CD4-positive, alpha-beta T cell treated with Interleukin-2 at 100 ng/mL for 4 hours (primary cell): ENCODE results near the gene MYL12B.

ENCODE experiments used
- DNase-seq: peaks from one replicate; pipeline ENCODE4 v3.0.0-alpha.2; 2020; ENCODE audit warnings: low spot score

MYL12B gene

DNA sequence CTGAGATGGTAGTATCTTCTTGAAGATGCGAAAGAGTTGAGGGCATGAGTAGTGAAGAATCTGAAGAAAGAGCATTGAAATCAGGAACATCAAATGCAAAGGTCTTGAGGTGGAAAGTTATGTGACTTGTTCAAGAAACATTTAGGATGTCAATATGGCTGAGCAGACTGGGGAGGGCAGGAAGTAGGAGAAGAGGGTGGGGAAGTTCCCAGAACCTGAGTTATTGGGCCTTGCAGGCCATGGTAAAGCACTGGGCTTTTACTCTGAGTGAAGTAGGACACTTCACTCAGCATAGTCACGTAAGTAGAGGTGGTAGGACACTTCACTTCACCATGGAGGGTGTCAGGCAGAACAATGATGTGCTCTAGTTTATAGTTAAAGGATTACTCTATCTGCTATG lies 26.1 kb upstream of the MYL12B start:
- DNase-seq: no peak

DNA sequence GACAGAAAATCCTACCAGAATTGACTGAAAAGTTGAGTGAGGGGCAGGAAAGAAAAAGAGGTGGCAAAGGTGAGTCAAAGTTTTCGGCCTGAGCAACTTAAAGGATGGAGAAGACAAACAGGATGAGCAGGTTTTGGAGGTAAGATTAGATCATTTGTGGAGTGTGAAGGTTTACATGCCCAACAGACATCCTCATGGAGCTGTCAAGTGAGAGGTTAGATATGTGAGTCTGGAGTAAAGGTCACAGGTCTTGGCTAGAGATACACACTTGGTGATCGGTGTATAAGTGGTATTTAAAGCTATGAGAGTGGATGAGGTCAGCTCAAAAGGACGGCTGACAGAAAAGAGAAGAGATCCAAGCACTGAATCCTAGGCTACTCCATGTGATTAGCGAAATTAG lies 25.5 kb upstream of the MYL12B start:
- DNase-seq: no peak

DNA sequence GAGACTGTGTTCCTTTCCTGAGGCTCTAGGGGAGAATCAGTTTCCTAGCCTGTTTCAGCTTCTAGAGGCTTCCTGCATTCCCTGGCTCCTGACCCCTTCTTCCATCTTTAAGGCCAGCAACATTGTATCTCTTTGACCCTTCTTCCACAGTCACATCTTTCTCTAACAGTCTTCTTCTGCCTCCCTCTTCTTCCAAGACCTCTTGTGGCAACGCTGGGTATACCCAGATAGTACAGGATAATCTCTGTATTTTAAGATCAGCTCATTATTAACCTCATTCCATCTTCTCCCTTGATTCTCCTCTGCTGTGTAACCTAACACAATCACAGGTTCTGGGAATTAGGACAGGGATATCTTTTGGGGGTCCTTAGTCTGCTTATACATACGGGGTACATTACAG lies 23.2 kb upstream of the MYL12B start:
- DNase-seq: no peak

DNA sequence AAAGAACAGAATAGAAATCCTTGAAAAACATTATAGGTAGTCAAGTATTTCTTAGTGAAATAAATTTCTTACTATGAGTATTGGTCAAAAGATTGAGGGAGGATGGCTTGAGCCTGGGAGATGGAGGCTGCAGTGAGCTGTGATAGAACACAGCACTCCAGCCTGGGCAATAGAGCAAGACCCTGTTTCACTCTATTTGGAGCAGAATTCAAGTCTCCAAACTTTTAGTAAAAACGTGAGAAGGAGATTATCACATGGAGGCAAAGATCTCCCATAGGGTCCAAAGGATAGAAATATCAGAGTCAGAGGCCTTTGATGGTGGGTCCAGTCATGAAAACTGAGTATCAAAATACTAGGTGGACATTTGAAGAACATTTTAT lies 16.8 kb upstream of the MYL12B start:
- DNase-seq: no peak

DNA sequence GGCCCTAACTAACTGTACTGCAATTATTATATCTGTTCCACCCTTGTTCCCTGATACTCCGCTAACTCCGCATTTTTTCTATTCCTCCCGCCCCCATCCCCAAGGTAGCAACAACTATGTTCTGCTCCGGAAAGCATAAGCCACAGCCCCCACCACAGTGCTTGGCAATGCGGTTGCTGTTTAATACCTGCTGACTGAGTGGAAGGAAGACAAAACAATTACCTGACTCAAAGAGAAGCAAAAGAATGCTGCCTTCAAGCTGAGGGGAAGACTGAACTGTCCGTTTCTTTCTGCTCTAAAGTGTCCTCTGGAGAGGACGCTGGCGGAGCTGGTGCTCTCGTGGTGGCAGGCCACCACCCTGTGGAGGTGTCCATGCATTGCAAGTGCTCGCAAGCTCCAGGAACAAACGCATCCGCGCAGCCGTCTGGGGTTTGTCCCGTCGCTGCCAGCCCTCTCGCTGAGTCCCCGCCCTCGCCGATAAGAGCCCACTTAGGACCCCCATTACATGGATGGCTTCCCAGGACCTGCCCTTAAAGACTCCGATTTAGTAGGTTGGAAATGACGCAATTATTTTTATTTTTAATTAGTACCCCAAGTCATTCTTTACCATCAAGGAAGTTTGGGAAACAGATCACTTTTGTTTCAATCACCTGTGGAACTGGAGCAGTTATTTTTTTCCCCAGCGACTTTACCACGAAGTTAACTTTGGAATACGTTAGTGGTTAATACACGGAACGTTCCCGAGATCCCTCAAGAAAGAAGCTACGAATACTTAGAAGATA lies 15.9 kb upstream of the MYL12B start:
- peak; percentile 82 for DNase-seq

DNA sequence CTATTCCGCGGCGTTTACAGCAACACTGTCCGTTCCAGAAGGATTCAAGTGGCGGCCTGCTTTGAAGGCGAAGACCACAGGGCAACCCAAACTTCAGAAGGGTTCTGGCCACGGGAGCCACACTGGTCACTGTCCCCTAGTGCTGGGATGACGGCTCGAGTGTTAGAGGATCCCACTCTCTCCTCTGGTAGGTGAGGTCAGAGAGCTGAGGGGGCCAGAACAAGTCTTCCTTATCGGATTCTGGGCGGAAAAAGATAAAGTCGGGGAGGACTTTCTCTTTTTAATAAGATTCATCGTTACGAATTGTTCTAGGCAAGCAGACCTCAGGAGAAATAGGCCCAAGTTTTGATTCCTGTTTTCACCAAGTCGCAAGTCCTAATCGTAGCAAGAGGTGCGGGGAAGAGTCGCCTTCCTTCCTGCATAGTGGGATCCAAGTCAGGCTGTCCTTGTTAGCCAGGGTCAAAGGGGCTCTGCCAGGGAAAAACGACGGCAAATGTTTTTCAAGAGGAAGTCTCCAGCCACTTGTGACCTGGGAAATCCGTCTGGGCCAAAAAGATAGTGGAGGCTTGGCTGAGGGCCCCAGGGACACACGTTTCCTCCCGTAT lies 15.2 kb upstream of the MYL12B start:
- no peak for DNase-seq

DNA sequence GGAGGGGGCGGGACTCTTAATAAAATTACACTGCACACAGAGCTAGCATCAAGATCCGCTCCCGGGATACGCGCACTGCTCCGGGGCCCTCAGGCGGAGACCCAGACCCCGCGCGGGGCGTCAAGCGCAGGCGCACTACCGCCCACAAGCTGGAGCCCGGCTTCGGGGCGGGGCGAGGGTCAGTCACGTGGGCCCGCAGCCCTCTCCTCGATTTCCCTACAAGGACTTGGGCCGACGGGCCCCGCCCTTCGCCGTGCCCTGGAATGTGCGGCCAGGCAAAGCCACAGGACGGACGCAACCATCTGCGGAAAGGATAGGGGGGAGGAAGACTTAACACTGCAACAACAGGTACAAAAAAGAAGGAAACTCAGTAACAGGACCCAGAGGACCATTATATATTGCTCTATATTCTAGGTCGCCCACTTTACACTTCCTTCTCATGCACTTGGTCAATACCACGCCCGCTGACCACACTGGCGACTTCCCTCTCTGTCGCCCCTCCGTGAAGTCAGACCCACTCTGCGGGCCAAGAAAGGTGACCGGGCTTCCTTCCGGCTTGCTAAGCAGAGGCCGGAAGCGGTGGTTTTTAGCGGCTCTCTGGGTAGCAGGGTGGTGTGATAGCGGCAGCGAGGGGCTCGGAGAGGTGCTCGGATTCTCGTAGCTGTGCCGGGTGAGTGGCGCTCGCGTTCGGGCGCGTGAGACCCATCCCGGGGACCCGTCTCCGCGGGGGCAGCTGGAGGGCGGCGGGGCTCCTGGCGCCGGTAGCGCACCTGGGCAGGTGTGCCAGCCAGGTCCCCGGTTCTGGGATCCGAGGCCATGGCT lies 14.5 kb upstream of the MYL12B start, which contains the start of gene MYL12A:
Gene MYL12A (plus strand): TSS at position 562 of the 822 bp plus-strand sequence. CDS start 5,447 bp downstream, outside the sequence.
- peak; percentile 94 for DNase-seq

DNA sequence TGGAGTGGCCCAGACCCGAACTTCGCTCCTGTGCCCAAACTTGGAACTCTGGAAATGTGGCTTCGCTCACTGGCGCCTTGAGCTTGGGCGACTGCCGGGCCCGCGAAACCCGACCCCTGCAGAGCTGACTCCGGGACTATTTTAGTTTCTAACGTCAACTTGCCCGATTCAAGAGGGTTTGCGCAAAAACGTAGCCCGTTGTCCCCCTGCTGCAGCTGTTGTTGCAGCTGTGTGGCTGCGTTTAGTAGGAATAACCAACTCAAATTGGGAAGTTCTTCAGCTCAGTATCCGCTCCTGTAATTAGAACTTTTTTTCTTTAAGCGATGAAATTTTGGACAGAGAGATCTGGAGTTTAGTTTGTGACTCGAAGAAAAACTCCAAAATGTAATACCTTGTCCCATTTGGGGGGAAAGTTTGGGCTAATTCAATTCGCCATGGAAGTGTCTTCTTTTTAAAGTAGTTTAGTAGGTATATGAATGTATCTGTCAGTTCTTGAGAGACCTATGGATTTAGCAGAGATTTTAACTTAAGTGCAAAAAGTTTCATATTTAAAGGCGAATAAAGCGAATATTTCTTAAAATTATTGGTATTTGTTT lies 13.8 kb upstream of the MYL12B start:
- DNase-seq: no peak

DNA sequence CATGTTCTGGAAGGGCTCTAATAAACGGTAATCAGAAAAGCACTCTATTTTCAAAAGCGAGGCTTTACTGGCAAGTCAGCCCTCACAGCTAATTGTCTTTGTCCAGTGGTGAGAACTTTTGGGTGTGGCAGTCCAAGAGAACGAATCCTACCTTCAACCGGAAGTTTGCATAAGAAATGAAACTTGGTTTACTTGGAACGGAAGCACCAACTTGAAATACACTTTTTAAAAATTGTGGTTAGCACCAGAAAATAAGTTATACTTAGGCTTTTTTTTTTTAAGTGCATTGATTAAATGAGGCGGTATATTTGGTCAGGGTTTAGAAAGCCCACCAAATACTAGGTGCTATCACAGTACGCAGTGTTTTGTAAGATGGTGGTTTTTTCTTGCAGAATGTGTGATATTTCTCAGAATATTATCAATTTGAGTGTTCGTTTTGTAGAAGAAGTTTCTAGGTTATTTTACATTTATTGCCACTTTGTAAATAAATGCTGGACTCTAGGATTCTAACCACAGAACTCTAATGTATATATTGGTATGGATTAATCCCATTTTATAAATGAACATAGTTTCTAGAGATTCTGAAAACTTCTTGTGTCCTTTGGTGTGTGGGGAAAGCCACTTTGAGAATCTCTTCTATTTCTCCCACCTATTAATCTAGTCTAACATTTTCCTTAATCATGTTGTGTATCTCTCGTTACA lies 13.1 kb upstream of the MYL12B start:
- DNase-seq: peak; percentile 80

DNA sequence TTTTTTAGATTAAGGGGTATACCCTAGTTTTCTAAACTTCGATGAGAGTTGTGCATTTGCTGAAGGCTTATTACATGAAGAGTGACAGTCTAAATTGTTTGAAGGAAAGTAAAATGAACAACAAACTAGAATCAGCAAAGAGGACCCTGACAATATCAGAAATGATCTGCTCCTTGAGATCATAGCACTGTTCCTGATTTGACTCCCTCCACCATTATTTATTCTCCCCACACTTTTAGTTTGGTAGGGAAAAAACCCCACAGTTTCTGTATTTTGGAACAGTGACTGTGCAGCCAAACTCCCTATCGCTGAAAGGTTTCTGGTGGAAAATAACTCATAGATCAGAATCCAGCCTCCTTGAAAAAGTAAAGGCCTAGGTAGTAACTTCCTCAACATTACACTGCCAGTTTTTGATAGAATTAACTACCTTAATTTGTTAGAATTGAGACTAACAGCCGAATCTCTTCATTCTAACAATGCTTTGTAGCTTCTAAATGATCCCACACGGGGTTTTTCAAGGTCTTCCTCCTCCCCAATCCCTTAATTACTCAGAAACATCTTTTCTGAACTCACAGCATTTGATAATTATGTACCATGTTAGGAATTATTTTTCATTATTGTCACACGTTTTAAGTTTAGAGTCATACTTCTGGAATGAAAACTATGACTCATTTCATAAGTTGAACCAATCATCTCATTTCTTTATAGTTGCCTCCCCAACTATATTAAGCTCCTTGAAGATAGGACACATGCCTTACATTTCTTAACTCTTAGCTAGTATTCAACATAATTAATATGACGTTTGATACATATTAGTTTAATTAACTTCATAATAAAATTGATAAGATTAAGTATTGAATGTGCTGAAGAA lies 11.5 kb upstream of the MYL12B start:
- DNase-seq: peak; percentile 51

DNA sequence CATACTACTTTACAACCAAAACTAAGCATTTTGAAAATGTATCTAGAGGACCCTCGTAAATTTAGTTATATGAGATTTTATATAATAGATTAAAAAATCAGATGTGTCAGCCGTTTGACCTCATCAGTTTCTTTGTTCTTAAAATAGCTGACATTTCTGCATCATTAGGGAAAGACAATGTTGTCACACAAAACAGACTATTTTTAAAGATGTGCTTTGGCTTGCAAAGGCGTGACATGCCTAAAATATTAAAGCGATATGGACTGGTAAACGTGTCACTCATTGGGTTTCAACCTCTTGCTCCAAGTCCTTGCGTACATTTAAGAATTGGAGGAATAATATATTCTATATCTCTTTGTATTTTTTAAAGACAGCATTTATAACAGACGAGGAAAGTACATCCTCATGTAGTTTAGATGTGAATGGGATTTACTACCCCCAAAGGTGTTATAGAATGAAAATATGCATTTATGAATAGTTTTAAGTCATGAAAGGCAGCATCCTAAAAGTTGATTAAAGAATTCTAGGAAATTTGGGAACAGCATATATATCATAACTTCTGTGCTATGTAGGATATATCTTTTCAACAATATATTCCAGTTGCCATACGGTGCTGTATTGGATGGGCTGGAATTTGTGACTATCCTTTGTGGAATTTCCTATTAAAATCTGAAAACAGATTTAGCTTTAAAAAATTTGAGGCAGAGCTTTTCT lies 10.5 kb upstream of the MYL12B start:
- no peak for DNase-seq

DNA sequence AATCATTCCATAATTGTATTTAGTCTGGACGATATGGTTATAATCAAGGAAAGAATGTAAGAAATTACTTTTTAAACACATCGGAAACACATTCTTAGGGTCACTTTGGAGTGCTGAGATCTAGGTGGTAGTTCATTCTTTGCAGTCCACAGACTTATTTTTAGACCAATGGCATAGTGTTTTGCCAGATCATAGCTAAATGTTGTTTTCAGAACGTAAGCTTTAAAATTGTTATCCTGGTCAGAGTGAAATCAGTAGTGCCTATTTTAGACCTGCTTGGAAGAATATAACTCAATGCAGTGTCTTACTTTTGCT lies 10.0 kb upstream of the MYL12B start:
- no peak for DNase-seq

DNA sequence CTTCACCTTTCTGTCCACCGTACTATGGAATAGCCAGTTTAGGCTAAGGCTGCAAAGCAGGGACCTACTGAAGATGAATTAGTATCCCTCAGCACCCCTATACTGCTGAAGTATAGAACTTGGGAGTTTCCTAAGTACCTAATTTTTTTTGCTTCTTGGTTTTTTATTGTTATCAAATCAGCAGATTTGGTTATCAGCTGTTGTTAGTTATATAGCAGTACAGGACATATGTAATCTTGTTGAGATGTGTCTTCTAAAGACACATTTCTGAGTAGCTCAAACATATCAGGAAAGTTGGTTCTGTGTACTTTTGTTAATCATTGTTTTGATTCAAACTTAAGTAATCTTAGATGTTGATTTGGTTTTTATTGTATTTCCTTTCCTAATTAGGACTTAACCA lies 9.1 kb upstream of the MYL12B start:
- DNase-seq: no peak

DNA sequence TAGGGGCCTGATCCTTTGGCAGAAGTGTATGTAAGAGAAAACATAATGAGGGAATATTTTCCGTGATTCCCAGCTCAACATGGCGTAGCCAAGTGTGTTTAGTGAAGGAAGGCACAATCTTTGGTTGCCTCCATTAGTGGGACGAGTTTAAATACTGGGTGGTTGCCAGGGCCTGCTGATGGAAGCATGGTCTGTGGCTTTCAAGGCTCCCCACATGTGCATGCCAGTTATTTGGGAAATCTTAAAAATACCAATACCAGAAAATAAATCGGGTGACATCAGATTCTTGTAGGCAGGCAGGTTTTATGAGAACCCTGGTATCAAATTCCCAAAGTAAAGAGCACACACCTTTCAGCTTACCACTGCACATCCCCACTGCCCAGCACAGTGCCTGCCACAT lies 7.2 kb upstream of the MYL12B start:
- no peak for DNase-seq

DNA sequence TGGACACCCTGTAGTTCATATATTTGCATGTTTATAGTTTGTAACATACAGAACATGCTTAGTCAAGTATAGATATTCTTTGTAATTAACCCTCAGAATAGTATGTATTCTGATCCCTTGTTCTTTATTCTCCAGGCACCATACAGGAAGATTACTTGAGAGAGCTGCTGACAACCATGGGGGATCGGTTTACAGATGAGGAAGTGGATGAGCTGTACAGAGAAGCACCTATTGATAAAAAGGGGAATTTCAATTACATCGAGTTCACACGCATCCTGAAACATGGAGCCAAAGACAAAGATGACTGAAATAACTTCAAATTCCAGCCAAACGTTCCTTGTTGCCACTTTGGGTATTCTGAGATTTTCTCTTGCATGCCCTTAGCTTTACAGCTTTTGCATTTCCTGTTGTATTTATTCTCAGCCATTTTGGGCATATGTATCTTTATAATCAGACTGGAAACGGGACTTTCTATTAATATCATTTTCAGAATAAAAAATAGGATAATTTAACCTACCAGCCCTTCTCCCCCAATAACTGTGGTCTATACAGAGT lies 6.2 kb upstream of the MYL12B start:
- DNase-seq: no peak

DNA sequence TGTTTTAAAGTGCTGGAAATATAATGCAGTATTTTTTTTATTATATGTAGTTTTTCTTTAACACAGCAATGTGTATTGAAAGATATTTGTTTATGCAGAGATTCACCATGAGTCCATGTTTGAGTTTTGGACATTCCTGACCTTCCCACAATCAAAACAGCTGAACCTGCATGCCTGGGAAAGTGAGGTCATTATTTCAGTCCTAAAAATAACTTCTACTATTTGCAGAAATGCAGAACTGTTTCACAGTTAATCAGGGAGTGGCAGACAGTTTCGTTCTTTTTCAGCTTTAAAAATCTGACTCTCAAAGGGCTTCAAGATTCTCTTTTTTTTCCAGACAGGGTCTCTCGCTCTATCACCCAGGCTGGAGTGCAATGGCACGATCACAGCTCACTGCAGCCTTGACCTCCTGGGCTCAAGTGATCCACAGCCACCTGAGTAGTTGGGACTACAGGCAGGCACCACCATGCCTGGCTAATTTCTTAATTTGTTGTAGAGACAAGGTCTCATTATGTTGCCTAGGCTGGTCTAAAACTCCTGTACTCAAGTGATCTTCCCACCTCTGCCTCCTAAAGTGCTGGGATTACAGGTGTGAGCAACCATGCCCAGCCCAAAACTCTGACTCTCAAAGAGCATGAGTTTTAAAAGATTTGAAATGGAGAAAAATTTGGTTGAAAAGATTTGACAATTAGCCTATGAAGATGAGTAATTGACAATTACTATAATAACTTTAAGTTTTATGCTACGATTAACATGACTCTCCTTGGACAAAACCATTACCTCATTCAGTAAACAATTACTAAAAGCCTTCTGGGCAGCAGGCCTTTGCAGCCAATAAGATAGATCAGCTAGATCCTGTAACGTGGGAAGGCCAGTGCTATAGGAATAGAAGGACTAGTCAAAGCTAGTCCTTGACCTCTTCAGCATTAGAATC lies 5.0 kb upstream of the MYL12B start:
- DNase-seq: no peak

DNA sequence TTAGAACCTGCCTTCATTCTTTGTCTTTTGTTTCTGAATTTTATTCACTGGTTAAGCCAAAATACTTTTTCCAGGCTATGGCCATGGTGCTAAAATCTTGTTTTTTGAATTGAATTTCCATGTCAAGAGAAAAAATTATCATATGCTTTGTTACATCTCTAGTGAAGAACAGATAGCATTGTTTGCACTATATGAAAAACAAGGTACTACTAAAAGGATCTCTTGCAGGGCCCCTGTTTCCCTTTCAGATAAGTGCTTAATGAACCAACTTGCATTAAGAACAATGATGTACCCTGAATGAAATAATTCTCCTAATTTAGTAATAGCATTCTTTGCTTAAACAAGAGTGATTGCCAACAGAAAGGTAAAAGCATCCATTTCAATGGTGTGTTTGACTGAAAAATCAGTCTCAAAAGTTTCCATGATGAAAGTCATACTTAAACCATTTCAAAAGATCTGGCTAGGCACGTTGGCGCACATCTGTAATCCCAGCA lies 4.3 kb upstream of the MYL12B start:
- no peak for DNase-seq

DNA sequence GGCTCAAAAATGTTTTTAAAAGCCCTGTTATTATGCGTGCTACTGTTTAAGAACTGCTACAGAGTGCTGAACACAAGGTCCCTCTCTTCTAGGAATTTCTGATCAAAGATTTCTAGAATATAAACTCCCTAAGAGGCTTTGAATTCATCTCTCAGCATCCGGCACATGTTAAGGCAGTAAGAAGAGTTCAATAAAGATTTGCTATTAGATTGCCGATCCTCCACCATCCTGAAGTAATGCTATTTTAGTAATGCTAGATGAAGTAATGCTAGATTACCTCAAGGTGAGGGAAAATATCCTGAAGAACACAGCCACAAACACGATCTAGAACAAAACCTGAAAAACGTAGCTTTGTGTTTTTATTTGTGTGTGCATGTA lies 949 bp upstream of the MYL12B start:
- peak; percentile 57 for DNase-seq
